ENCODE results near the gene SLC14A1.

The SLC14A1 gene

DNA sequence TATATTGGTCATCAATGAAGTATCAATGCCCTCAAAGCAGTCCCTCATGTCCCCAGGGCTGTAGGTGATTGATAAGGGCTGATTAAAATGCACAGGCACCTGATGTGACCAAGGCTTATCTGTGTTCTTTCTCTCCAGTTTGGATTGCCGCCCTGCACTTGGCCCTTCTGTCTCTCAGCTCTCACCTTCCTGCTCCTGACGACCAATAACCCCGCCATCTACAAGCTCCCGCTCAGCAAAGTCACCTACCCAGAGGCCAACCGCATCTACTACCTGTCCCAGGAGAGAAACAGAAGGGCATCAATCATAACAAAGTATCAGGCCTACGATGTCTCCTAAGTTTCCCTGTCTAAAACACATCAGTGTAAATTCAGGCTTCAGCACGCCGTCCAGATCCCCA lies 41.8 kb upstream of the SLC14A1 start:
- no peaks in the 10 kb centered on the region for H3K9me3 ChIP-seq (ENCODE audit: severe bottlenecking)
- TF ChIP-seq, protein P1, sequence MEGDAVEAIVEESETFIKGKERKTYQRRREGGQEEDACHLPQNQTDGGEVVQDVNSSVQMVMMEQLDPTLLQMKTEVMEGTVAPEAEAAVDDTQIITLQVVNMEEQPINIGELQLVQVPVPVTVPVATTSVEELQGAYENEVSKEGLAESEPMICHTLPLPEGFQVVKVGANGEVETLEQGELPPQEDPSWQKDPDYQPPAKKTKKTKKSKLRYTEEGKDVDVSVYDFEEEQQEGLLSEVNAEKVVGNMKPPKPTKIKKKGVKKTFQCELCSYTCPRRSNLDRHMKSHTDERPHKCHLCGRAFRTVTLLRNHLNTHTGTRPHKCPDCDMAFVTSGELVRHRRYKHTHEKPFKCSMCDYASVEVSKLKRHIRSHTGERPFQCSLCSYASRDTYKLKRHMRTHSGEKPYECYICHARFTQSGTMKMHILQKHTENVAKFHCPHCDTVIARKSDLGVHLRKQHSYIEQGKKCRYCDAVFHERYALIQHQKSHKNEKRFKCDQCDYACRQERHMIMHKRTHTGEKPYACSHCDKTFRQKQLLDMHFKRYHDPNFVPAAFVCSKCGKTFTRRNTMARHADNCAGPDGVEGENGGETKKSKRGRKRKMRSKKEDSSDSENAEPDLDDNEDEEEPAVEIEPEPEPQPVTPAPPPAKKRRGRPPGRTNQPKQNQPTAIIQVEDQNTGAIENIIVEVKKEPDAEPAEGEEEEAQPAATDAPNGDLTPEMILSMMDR (IDR thresholded peaks at IDR 0.05; ENCODE audit: low read depth, low read length) = no peak
- peaks cover 30% of the 10 kb centered on the region for H3K27me3 ChIP-seq (ENCODE audit: insufficient read depth, low read depth, severe bottlenecking)
- H3K4me3 ChIP-seq (ENCODE audit: low read depth, low read length) = no peak overlapping the region
- no peaks in the 10 kb centered on the region for H3K36me3 ChIP-seq
- no peak overlapping the region for H3K27ac ChIP-seq
- no peak for DNase-seq

DNA sequence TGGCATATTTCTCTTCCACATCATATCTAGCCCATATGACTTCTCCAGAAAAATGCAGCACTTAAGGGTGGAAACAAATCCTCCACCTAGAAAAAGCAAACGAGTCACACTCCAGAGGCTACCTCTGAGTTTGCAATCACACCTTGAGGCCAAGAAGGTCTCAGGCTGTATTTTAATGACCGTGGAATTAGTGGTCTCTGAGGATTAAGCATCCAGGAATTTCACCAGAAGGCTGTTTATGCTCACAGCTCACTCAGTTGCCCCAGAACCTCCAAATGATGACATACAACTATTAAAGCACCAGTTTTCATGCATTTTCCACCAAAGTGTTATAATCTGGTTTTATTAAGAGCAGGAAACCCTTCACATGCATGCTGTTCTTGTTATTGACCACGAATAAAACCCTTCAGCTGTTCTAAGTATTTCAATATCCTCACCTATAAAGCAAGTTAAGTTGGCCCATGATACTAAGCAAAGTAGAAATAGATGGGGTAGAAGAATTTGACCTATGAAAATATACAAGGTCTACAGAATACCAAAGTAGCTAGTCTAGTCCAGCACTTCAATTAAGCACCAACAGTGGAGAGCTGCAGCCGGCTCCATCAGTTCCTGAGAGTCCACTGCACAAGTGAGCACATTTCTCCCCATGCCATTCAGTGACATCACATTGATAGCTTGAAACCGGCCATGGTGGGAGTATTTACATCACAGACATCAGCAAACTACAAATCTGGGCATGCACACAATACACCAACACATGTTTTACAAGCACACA lies 39.5 kb upstream of the SLC14A1 start:
- peaks cover 28% of the 10 kb centered on the region for H3K27me3 ChIP-seq (ENCODE audit: insufficient read depth, low read depth, severe bottlenecking)
- TF ChIP-seq, protein P1 (IDR thresholded peaks at IDR 0.05; ENCODE audit: low read depth, low read length) = no peak
- no peak overlapping the region for H3K4me3 ChIP-seq (ENCODE audit: low read depth, low read length)
- no peak overlapping the region for H3K27ac ChIP-seq
- no peaks in the 10 kb centered on the region for H3K36me3 ChIP-seq
- no peaks in the 10 kb centered on the region for H3K9me3 ChIP-seq (ENCODE audit: severe bottlenecking)
- DNase-seq = no peak

DNA sequence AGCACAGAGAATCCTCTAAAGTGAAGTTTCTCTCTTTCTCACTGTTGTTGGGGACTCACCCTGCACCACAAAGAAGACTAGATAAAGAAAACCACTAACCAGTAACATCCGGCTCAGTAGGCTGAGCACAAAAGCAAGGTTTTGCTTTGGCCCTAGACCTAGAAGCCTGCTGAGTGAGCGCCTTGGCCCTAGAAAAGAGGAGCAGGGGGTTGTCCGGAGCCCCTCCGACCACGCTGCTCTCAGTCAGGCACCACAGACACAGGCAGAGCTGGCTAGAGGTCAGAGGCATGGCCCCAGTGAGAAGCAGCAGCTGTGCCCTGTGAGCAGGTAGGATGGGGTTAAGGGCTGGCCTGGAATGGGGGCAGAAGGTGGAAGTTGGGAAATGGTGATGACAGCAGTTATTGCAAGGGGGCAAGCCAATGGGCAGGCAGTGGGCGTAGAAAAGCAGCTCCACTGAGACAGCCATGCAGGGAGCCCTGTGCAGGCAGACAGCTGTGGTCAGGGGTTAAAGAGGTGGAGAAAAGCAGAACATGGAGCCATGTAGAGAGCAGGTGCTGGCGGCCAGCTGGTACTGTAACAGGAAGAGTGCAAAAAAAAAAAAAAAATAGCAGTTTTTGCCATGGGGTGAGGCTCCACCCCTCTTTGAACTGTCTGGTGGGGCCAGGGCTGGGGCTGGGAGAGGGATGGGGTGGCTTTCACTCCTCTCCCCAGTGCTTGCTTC lies 36.9 kb upstream of the SLC14A1 start:
- H3K4me3 ChIP-seq (ENCODE audit: low read depth, low read length) = no peak overlapping the region

GRCh38 chr18:45687621-45688020 lies 36.4 kb upstream of the SLC14A1 start:
- TF ChIP-seq, protein P1 (IDR thresholded peaks at IDR 0.05; ENCODE audit: low read depth, low read length) = no peak
- Histone ChIP-seq H3K27me3 (ENCODE audit: insufficient read depth, low read depth, severe bottlenecking) (peaks cover 21% of the 10 kb centered on the region), H3K36me3 (no peaks in the 10 kb centered on the region), H3K9me3 (ENCODE audit: severe bottlenecking) (no peaks in the 10 kb centered on the region), H3K4me3 (ENCODE audit: low read depth, low read length) (no peak overlapping the region), H3K27ac (no peak overlapping the region)
- DNase-seq = no peak

More for the DNA sequence above, 36.9 kb upstream of the SLC14A1 start:
- H3K9me3 ChIP-seq (ENCODE audit: severe bottlenecking) = no peaks in the 10 kb centered on the region
- H3K36me3 ChIP-seq = no peaks in the 10 kb centered on the region
- no peak for DNase-seq
- peaks cover 21% of the 10 kb centered on the region for H3K27me3 ChIP-seq (ENCODE audit: insufficient read depth, low read depth, severe bottlenecking)
- no peak overlapping the region for H3K27ac ChIP-seq
- TF ChIP-seq, protein P1 (IDR thresholded peaks at IDR 0.05; ENCODE audit: low read depth, low read length) = no peak

- H3K9me3 ChIP-seq (ENCODE audit: severe bottlenecking) = no peaks in the 10 kb centered on the region
- DNase-seq = no peak
- H3K27ac ChIP-seq = no peak overlapping the region
- H3K4me3 ChIP-seq (ENCODE audit: low read depth, low read length) = no peak overlapping the region
- peaks cover 25% of the 10 kb centered on the region for H3K27me3 ChIP-seq (ENCODE audit: insufficient read depth, low read depth, severe bottlenecking)
- no peaks in the 10 kb centered on the region for H3K36me3 ChIP-seq
- TF ChIP-seq, protein P1 (IDR thresholded peaks at IDR 0.05; ENCODE audit: low read depth, low read length) = no peak
Observed at GRCh38 chr18:45688113-45688512, 35.9 kb upstream of the SLC14A1 start.

Data from WERI-Rb-1 (cell line).